ENCODE measurements around the gene PNPLA7.
"Not testable (repeated sequence)": the region's sequence is repeated elsewhere in the genome, so short reads cannot be mapped to it uniquely, and the experiment has no call there.

Gene PNPLA7

GRCh38 chr9:137477778-137478612 lies 72.2 kb downstream of the PNPLA7 start:
- no peak for DNase-seq

GRCh38 chr9:137476856-137477255 lies 73.3 kb downstream of the PNPLA7 start:
- DNase-seq: no peak

GRCh38 chr9:137475666-137476065 lies 74.5 kb downstream of the PNPLA7 start:
- DNase-seq: no peak

GRCh38 chr9:137474271-137474670 lies 75.9 kb downstream of the PNPLA7 start:
- DNase-seq: no peak

GRCh38 chr9:137470785-137471184 lies 79.4 kb downstream of the PNPLA7 start:
- DNase-seq: no peak

- no peak for DNase-seq
These were observed 82.3 kb downstream of the PNPLA7 start for GRCh38 chr9:137467896-137468295.

- no peak for DNase-seq
These were observed 83.0 kb downstream of the PNPLA7 start for GRCh38 chr9:137467161-137467581.

- DNase-seq: not testable (repeated sequence)
These were observed 83.7 kb downstream of the PNPLA7 start for GRCh38 chr9:137466389-137467085.

GRCh38 chr9:137465720-137466388 lies 84.3 kb downstream of the PNPLA7 start:
- no peak for DNase-seq

GRCh38 chr9:137465000-137465719 lies 85.0 kb downstream of the PNPLA7 start:
- DNase-seq: no peak

- DNase-seq: no peak
These were observed 85.8 kb downstream of the PNPLA7 start for GRCh38 chr9:137464291-137464999.

- no peak for DNase-seq
These were observed 86.3 kb downstream of the PNPLA7 start for GRCh38 chr9:137463931-137464290.

- DNase-seq: no peak
These were observed 86.9 kb downstream of the PNPLA7 start for GRCh38 chr9:137462986-137463930.

- DNase-seq: no peak
These were observed 87.7 kb downstream of the PNPLA7 start for GRCh38 chr9:137462396-137462985.

- no peak for DNase-seq
These were observed 88.4 kb downstream of the PNPLA7 start for GRCh38 chr9:137461663-137462395.

GRCh38 chr9:137461316-137461662 lies 88.9 kb downstream of the PNPLA7 start:
- no peak for DNase-seq

GRCh38 chr9:137460363-137461315 lies 89.6 kb downstream of the PNPLA7 start:
- DNase-seq: no peak

- DNase-seq: no peak
These were observed 90.4 kb downstream of the PNPLA7 start for GRCh38 chr9:137459601-137460362.

Measured in NCI-H1436 treated with DMSO at 0.1 percent for 48 hours (cell line).